ENCODE measurements around the gene KDM4C. TPM values are rescaled to one million over a fixed set of nuclear protein-coding genes. Genes with fewer than 3 reads are reported as not detected.

The KDM4C gene
- total and polyA plus RNA-seq, 12 donors: 6.1 to 18.2 (median 14.6) TPM

- DNase-seq (no peak), ATAC-seq (no peak)
- Histone ChIP-seq H3K36me3 (peaks cover 0 to 68% (median 5%) of the 10 kb centered on the region in 9 donors), H3K9me3 (no peaks in the 10 kb centered on the region), H3K27me3 (no peaks in the 10 kb centered on the region), H3K27ac (no peak overlapping the region), H3K4me3 (no peak overlapping the region), H3K4me1 (no peaks in the 10 kb centered on the region)
- intact Hi-C loops (cut with DNase I): no loop called here
- TF ChIP-seq CTCF (IDR thresholded peaks at IDR 0.05): no peak
- 91 to 97% methylated on average over 4 of the region's 4 CpGs for WGBS, 2 donors
Observed at GRCh38 chr9:7130266-7130820, 372.6 kb downstream of the KDM4C start.

GRCh38 chr9:7132605-7133004 lies 374.8 kb downstream of the KDM4C start:
- Histone ChIP-seq H3K9me3 (no peaks in the 10 kb centered on the region), H3K4me1 (peaks cover 0 to 8% (median 0%) of the 10 kb centered on the region in 9 donors), H3K36me3 (peaks cover 0 to 79% (median 5%) of the 10 kb centered on the region in 9 donors), H3K27me3 (no peaks in the 10 kb centered on the region), H3K4me3 (no peak overlapping the region), H3K27ac (no peak overlapping the region)
- intact Hi-C loops (cut with DNase I): no loop called here
- ATAC-seq (no peak), DNase-seq (no peak)
- no peak for TF ChIP-seq CTCF (IDR thresholded peaks at IDR 0.05)
- 0 to 35% methylated on average over 1 of the region's 1 CpG for WGBS, 2 donors

GRCh38 chr9:7135735-7136134 lies 378.0 kb downstream of the KDM4C start:
- no peak for TF ChIP-seq CTCF (IDR thresholded peaks at IDR 0.05)
- Histone ChIP-seq H3K27me3 (no peaks in the 10 kb centered on the region), H3K9me3 (no peaks in the 10 kb centered on the region), H3K4me1 (peaks cover 0 to 8% (median 0%) of the 10 kb centered on the region in 9 donors), H3K4me3 (no peak overlapping the region), H3K27ac (no peak overlapping the region), H3K36me3 (peaks cover 0 to 52% (median 0%) of the 10 kb centered on the region in 9 donors)
- intact Hi-C loops (cut with DNase I): no loop called here
- ATAC-seq (no peak), DNase-seq (no peak)
- WGBS, 2 donors: 93% methylated on average over 4 of the region's 4 CpGs

- no peak for TF ChIP-seq CTCF (IDR thresholded peaks at IDR 0.05)
- 83 to 85% methylated on average over 6 of the region's 6 CpGs for WGBS, 2 donors
- DNase-seq (peak in 1 of 2 donors; percentile 15), ATAC-seq (peak; percentile 46 to 98 (median 86))
- Histone ChIP-seq H3K9me3 (no peaks in the 10 kb centered on the region), H3K27me3 (no peaks in the 10 kb centered on the region), H3K4me1 (peaks cover 0 to 8% (median 0%) of the 10 kb centered on the region in 9 donors), H3K27ac (no peak overlapping the region), H3K36me3 (peaks cover 0 to 43% (median 0%) of the 10 kb centered on the region in 9 donors), H3K4me3 (no peak overlapping the region)
- intact Hi-C loops (cut with DNase I): no loop called here
Observed at GRCh38 chr9:7137040-7137439, 379.3 kb downstream of the KDM4C start.
